Mesothelial cell of epicardium (in vitro differentiated cells): ENCODE data around the gene SAP30BP. TPM values are rescaled to one million over a fixed set of nuclear protein-coding genes. Genes with fewer than 3 reads are reported as not detected.

Experiments used
- DNase-seq, 2 experiments: peaks; one replicate each; pipeline ENCODE4 v3.0.0; 2021; ENCODE audit warnings: low spot score in 2 of 2; ENCODE audit not compliant: unreplicated experiment in 2 of 2
- H3K27ac Mint-ChIP-seq: 2 replicates; pipeline ENCODE4 v1.8.0; 2021; ENCODE audit warnings: mixed read lengths
- H3K27me3 Mint-ChIP-seq: 2 replicates; pipeline ENCODE4 v1.8.0; 2021; ENCODE audit warnings: low read depth, mixed read lengths
- H3K36me3 Mint-ChIP-seq: 2 replicates; pipeline ENCODE4 v1.8.0; 2021; ENCODE audit warnings: mixed read lengths
- H3K4me1 Mint-ChIP-seq: 2 replicates; pipeline ENCODE4 v1.8.0; 2021; ENCODE audit warnings: mixed read lengths
- H3K4me3 Mint-ChIP-seq: 2 replicates; pipeline ENCODE4 v1.8.0; 2021; ENCODE audit warnings: mild to moderate bottlenecking, moderate library complexity, mixed read lengths
- H3K9me3 Mint-ChIP-seq: 2 replicates; pipeline ENCODE4 v1.8.0; 2021; ENCODE audit warnings: mixed read lengths
- total RNA-seq: library from RNA; stranded (reverse); gene quantifications from 3 replicates; pipeline ENCODE4 v1.2.1, GENCODE V29; 2021
- TF ChIP-seq, protein P1 (sequence below): fragments of 200-600 bp; sonication (generic); IDR thresholded peaks from one replicate; pipeline ENCODE4 v1.5.0; 2021; ENCODE audit warnings: antibody characterized with exemption; ENCODE audit not compliant: unreplicated experiment

Gene SAP30BP
- total RNA-seq, 1 donor from 2014 or later, result 96.0 TPM

DNA sequence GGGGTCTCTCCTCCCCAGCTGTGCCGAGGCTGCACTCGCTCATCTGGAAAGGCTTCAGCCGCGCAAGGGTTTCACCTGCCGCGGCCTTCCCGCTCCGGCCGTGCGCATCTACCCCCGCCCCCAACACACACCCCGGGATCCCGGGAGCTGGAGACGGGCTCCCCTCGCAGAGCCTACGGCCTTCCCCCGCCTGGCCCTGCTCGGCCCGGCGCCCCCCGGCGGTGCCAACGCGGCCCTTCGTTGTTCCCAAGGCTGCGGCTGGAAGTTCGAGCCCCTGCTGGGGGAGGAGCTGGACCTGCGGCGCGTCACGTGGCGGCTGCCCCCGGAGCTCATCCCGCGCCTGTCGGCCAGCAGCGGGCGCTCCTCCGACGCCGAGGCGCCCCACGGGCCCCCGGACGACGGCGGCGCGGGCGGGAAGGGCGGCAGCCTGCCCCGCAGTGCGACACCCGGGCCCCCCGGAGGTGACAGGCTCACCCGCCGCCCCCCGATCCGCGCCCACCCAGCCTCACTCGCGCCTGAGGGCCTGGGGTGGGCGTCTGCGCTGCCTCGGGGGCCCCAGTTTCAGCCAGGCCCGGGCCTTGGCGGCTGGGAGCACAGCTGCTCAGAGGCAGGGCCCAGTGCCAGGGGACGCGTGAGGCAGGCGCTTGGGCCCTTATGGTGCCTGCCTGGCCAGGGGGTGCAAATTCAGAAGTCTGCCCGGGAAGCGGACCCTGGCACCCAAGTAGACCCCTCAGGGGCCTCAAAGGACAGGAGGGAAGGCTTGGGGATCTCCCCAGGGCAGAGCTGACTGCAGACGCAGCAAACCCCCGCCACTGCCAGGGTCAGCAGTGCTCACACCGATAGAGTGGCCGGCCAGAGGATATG lies 86.6 kb downstream of the SAP30BP start:
- TF ChIP-seq, protein P1, sequence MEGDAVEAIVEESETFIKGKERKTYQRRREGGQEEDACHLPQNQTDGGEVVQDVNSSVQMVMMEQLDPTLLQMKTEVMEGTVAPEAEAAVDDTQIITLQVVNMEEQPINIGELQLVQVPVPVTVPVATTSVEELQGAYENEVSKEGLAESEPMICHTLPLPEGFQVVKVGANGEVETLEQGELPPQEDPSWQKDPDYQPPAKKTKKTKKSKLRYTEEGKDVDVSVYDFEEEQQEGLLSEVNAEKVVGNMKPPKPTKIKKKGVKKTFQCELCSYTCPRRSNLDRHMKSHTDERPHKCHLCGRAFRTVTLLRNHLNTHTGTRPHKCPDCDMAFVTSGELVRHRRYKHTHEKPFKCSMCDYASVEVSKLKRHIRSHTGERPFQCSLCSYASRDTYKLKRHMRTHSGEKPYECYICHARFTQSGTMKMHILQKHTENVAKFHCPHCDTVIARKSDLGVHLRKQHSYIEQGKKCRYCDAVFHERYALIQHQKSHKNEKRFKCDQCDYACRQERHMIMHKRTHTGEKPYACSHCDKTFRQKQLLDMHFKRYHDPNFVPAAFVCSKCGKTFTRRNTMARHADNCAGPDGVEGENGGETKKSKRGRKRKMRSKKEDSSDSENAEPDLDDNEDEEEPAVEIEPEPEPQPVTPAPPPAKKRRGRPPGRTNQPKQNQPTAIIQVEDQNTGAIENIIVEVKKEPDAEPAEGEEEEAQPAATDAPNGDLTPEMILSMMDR, result no peak
- H3K27ac Mint-ChIP-seq, result no peak overlapping the region
- DNase-seq, result peak; percentile 55 to 73
- H3K9me3 Mint-ChIP-seq, result no peaks in the 10 kb centered on the region
- peaks cover 11% of the 10 kb centered on the region for H3K36me3 Mint-ChIP-seq
- peak overlapping the region; percentile 17 for H3K4me3 Mint-ChIP-seq
- no peaks in the 10 kb centered on the region for H3K27me3 Mint-ChIP-seq
- H3K4me1 Mint-ChIP-seq, result peaks cover 7% of the 10 kb centered on the region

DNA sequence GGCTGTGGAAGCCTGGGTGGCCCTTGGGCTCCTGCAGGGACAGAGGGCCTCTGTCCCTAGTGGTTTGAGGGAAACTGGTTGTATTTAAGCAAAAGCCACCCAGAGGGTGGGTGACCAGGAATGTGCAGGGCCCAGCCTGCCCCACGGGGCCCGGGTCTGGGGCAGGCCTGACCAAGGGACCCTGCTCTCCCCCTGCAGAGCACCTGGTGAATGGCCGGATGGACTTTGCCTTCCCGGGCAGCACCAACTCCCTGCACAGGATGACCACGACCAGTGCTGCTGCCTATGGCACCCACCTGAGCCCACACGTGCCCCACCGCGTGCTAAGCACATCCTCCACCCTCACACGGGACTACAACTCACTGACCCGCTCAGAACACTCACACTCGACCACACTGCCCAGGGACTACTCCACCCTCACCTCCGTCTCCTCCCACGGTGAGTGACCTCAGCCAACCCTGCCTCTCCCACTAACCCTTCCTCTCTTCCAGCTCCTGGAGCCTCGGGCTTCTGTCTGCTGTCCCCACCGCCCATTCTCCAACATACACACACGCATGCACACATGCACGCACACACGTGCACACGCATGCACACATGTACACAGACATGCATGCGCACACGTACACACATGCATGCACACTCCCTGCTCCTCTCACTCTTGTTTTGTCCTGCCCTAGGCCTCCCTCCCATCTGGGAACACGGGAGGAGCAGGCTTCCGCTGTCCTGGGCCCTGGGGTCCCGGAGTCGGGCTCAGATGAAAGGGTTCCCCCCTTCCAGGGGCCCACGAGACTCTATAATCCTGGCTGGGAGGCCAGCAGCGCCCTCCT lies 87.5 kb downstream of the SAP30BP start:
- peak overlapping the region; percentile 4 for H3K27ac Mint-ChIP-seq

DNA sequence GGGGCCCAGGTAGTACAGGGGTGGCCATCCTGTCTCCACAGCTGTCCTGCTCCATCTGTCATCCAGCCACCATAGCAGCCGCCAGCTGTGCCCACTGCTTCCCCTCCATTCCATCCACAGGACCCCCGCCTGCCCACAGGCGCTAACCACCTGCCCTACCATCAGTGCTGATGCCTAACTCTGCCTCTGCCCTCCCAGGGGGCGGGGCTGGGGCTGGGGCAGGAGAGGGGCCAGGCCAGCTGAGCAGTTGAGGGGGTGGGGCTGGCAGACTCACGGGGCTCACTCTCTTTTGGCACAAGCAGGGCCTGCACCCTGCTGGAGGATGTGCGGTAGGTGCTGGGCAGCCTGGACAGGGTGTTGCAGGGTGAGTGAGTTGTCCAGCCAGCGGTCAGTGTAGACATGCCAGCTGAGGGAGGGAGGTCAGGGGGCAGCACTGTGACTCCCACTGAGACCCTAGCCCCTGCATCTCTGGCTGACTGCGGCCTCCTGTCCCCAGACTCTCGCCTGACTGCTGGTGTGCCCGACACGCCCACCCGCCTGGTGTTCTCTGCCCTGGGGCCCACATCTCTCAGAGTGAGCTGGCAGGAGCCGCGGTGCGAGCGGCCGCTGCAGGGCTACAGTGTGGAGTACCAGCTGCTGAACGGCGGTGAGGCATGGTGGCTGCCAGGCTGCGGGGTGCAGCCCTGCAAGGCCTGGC lies 88.2 kb downstream of the SAP30BP start:
- Mint-ChIP-seq H3K27ac (no peak overlapping the region), H3K4me1 (peaks cover 7% of the 10 kb centered on the region), H3K36me3 (peaks cover 6% of the 10 kb centered on the region), H3K4me3 (peak overlapping the region; percentile 28), H3K27me3 (no peaks in the 10 kb centered on the region), H3K9me3 (no peaks in the 10 kb centered on the region)
- TF ChIP-seq, protein P1, result no peak
- no peak for DNase-seq

More for the DNA sequence above, 87.5 kb downstream of the SAP30BP start:
- H3K36me3 Mint-ChIP-seq, result peaks cover 11% of the 10 kb centered on the region
- H3K27me3 Mint-ChIP-seq, result no peaks in the 10 kb centered on the region
- TF ChIP-seq, protein P1, result no peak
- H3K4me1 Mint-ChIP-seq, result peaks cover 7% of the 10 kb centered on the region
- DNase-seq, result no peak
- H3K9me3 Mint-ChIP-seq, result no peaks in the 10 kb centered on the region
- H3K4me3 Mint-ChIP-seq, result peak overlapping the region; percentile 28

DNA sequence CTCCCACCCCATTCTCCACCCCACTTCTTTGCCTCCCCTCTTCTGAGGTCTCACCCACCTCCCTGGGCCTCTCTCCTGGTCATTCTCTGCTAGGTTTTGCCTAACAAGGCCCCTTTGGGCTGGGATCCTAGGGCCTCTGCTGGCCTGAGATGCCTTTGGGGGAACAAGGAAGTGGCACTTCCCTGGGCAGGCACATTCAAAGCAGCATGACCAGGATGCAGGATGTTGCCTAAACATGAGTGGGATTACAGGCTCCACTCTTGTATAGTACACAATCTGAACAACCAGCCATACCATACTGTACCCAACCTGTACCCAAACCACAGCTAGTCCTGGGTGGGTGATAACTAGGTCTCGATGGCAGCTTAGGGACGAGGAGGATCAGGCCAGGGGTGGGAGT lies 88.9 kb downstream of the SAP30BP start:
- no peaks in the 10 kb centered on the region for H3K9me3 Mint-ChIP-seq
- H3K4me3 Mint-ChIP-seq, result no peak overlapping the region
- H3K4me1 Mint-ChIP-seq, result peaks cover 7% of the 10 kb centered on the region
- DNase-seq, result no peak
- no peaks in the 10 kb centered on the region for H3K27me3 Mint-ChIP-seq
- TF ChIP-seq, protein P1, result no peak
- H3K36me3 Mint-ChIP-seq, result peaks cover 5% of the 10 kb centered on the region
- H3K27ac Mint-ChIP-seq, result no peak overlapping the region

DNA sequence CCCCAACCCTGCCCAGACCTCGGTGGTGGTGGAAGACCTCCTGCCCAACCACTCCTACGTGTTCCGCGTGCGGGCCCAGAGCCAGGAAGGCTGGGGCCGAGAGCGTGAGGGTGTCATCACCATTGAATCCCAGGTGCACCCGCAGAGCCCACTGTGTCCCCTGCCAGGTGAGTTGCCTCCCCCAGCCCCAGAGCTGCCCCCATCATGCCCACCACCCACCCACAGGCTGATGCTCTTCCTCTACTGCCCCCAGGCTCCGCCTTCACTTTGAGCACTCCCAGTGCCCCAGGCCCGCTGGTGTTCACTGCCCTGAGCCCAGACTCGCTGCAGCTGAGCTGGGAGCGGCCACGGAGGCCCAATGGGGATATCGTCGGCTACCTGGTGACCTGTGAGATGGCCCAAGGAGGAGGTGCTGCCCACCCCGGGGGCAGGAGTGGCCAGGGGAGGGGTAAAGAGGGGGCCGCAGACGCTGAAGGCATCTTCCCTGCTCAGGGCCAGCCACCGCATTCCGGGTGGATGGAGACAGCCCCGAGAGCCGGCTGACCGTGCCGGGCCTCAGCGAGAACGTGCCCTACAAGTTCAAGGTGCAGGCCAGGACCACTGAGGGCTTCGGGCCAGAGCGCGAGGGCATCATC lies 89.4 kb downstream of the SAP30BP start:
- DNase-seq, result no peak
- TF ChIP-seq, protein P1, result no peak
- H3K27ac Mint-ChIP-seq, result no peak overlapping the region
- no peaks in the 10 kb centered on the region for H3K27me3 Mint-ChIP-seq
- H3K36me3 Mint-ChIP-seq, result peaks cover 2% of the 10 kb centered on the region
- H3K4me3 Mint-ChIP-seq, result no peak overlapping the region
- H3K9me3 Mint-ChIP-seq, result no peaks in the 10 kb centered on the region
- H3K4me1 Mint-ChIP-seq, result peaks cover 7% of the 10 kb centered on the region
